CD4-positive, alpha-beta T cell (primary cell): ENCODE results near the gene FNIP2. TPM values are rescaled to one million over a fixed set of nuclear protein-coding genes. Genes with fewer than 3 reads are reported as not detected.

Experiments
- ATAC-seq: fragments of 200-7000 bp; cut with Tn5 transposase; one replicate; pipeline ENCODE4 v1.10.0; 2022; ENCODE audit warnings: mild to moderate bottlenecking; ENCODE audit not compliant: poor library complexity
- CTCF ChIA-PET: fragments of 350-600 bp; sonication (Branson Sonifier 250); formaldehyde crosslinking; loops from one replicate; lab custom pipeline; 2021; ENCODE audit warnings: antibody characterized with exemption, inconsistent platforms; lab: Charles Lee
- POLR2A ChIA-PET: fragments of 350-600 bp; sonication (Branson Sonifier 250); formaldehyde crosslinking; loops from one replicate; lab custom pipeline; 2021; ENCODE audit warnings: antibody characterized with exemption, inconsistent platforms; lab: Charles Lee
- DNase-seq, 14 experiments: peaks; one replicate each; pipeline ENCODE4 v3.0.0-alpha.2; 2013 to 2020; ENCODE audit warnings: mixed read lengths in 2 of 14
- H3K27ac ChIP-seq, 2 donors: one replicate each; pipeline versions ENCODE4 v1.5.1 to v1.7.0; 2013; ENCODE audit warnings: low read length in 2 of 2, low read depth in 1 of 2, mild to moderate bottlenecking in 1 of 2
- H3K27me3 ChIP-seq, 2 experiments: 1 replicate in 1 of 2; 2 replicates in 1 of 2; pipeline versions ENCODE4 v1.6.1 to v1.7.0; 2013; ENCODE audit warnings: low read length in 2 of 2, control low read depth in 1 of 2, mild to moderate bottlenecking in 1 of 2, moderate library complexity in 1 of 2; ENCODE audit not compliant: insufficient read depth in 2 of 2, control insufficient read depth in 1 of 2
- H3K36me3 ChIP-seq: one replicate; pipeline ENCODE4 v1.6.1; 2013; ENCODE audit warnings: low read length, control low read depth; ENCODE audit not compliant: insufficient read depth
- H3K4me1 ChIP-seq: one replicate; pipeline ENCODE4 v1.6.1; 2013; ENCODE audit warnings: low read length, control low read depth; ENCODE audit not compliant: insufficient read depth
- H3K4me3 ChIP-seq: one replicate; pipeline ENCODE4 v1.5.1; 2013; ENCODE audit warnings: mild to moderate bottlenecking, low read length, moderate library complexity
- H3K9me3 ChIP-seq, 2 experiments: 1 replicate in 1 of 2; 2 replicates in 1 of 2; pipeline versions ENCODE4 v1.6.1 to v1.7.0; 2013; ENCODE audit warnings: low read length in 2 of 2, mild to moderate bottlenecking in 2 of 2, control low read depth in 1 of 2, moderate library complexity in 1 of 2; ENCODE audit not compliant: control insufficient read depth in 1 of 2, insufficient read depth in 1 of 2
- H3K27ac Mint-ChIP-seq: one replicate; pipeline ENCODE4 v1.8.0; 2020; ENCODE audit warnings: mixed read lengths
- H3K27me3 Mint-ChIP-seq: one replicate; pipeline ENCODE4 v1.8.0; 2021; ENCODE audit warnings: mixed read lengths
- H3K36me3 Mint-ChIP-seq: one replicate; pipeline ENCODE4 v1.8.0; 2021; ENCODE audit warnings: low read depth, mixed read lengths
- H3K4me1 Mint-ChIP-seq: one replicate; pipeline ENCODE4 v1.8.0; 2021; ENCODE audit warnings: low read depth, mixed read lengths
- H3K4me3 Mint-ChIP-seq: one replicate; pipeline ENCODE4 v1.8.0; 2020; ENCODE audit warnings: mild to moderate bottlenecking, mixed read lengths
- H3K9me3 Mint-ChIP-seq: one replicate; pipeline ENCODE4 v1.8.0; 2020; ENCODE audit warnings: mixed read lengths
- CTCF ChIP-seq: fragments of 200-600 bp; IDR thresholded peaks from one replicate; pipeline ENCODE4 v1.8.0; 2022; ENCODE audit warnings: antibody characterized with exemption, mild to moderate bottlenecking
- intact Hi-C, 2 experiments: fragments of 100-400 bp; cut with DNase I in 1 of 2; cut with micrococcal nuclease in 1 of 2; formaldehyde crosslinking; loops; one replicate each; pipeline versions ENCODE4 v1.15.1 to v1.9.0; 2023 to 2025; cut with DNase I, micrococcal nuclease
- total RNA-seq, 174 experiments: library from RNA in 2 of 174; stranded (reverse) in 2 of 174; gene quantifications; one replicate each; pipeline ENCODE4 v1.2.3 and lab custom pipeline; 2021 to 2026

Gene FNIP2
- total RNA-seq, 2 experiments from 2014 or later, result 7.5 to 7.7 TPM

GRCh38 chr4:158823461-158823873, 54.6 kb downstream of the FNIP2 start:
- POLR2A ChIA-PET, result no interaction called here
- H3K27me3 ChIP-seq, result no peaks in the 10 kb centered on the region
- peaks cover 54% of the 10 kb centered on the region for H3K4me1 Mint-ChIP-seq

GRCh38 chr4:158824425-158825274, 55.8 kb downstream of the FNIP2 start:
- Mint-ChIP-seq H3K4me3 (no peak overlapping the region), H3K36me3 (peaks cover 6% of the 10 kb centered on the region), H3K4me1 (peaks cover 48% of the 10 kb centered on the region), H3K9me3 (no peaks in the 10 kb centered on the region), H3K27ac (no peak overlapping the region), H3K27me3 (no peaks in the 10 kb centered on the region)
- no peak for DNase-seq
- Histone ChIP-seq H3K27ac (no peak overlapping the region), H3K4me1 (peaks cover 20% of the 10 kb centered on the region), H3K27me3 (no peaks in the 10 kb centered on the region), H3K9me3 (no peaks in the 10 kb centered on the region), H3K4me3 (no peak overlapping the region), H3K36me3 (no peaks in the 10 kb centered on the region)
- intact Hi-C loops, result no loop called here
- ATAC-seq, result no peak
- ChIA-PET POLR2A (no interaction called here), CTCF (no interaction called here)
- no peak for TF ChIP-seq CTCF

More at GRCh38 chr4:158823461-158823873, 54.6 kb downstream of the FNIP2 start:
- peak in 2 of 14 experiments; percentile 8 to 38 for DNase-seq
- peaks cover 20% of the 10 kb centered on the region for H3K4me1 ChIP-seq
- Mint-ChIP-seq H3K9me3 (no peaks in the 10 kb centered on the region), H3K4me3 (no peak overlapping the region), H3K27me3 (no peaks in the 10 kb centered on the region), H3K27ac (no peak overlapping the region), H3K36me3 (no peaks in the 10 kb centered on the region)
- TF ChIP-seq CTCF, result no peak
- ATAC-seq, result no peak
- intact Hi-C loops, result no loop called here
- H3K9me3 ChIP-seq, result no peaks in the 10 kb centered on the region
- no peak overlapping the region for H3K27ac ChIP-seq
- H3K36me3 ChIP-seq, result no peaks in the 10 kb centered on the region
- CTCF ChIA-PET, result no interaction called here
- no peak overlapping the region for H3K4me3 ChIP-seq

- H3K4me1 Mint-ChIP-seq, result peaks cover 39% of the 10 kb centered on the region
These were observed 56.7 kb downstream of the FNIP2 start for GRCh38 chr4:158825433-158826036.

More at GRCh38 chr4:158825433-158826036, 56.7 kb downstream of the FNIP2 start:
- Histone ChIP-seq H3K4me1 (peaks cover 20% of the 10 kb centered on the region), H3K4me3 (no peak overlapping the region), H3K9me3 (no peaks in the 10 kb centered on the region), H3K36me3 (no peaks in the 10 kb centered on the region), H3K27me3 (no peaks in the 10 kb centered on the region), H3K27ac (no peak overlapping the region)
- H3K4me3 Mint-ChIP-seq, result no peak overlapping the region
- ATAC-seq (no peak), DNase-seq (no peak)
- peaks cover 12% of the 10 kb centered on the region for H3K36me3 Mint-ChIP-seq
- TF ChIP-seq CTCF, result no peak
- ChIA-PET CTCF (no interaction called here), POLR2A (no interaction called here)
- H3K27me3 Mint-ChIP-seq, result no peaks in the 10 kb centered on the region
- H3K27ac Mint-ChIP-seq, result peak overlapping the region; percentile 31
- H3K9me3 Mint-ChIP-seq, result no peaks in the 10 kb centered on the region
- intact Hi-C loops, result no loop called here
